Activated naive CD4-positive, alpha-beta T cell treated with anti-CD3 and anti-CD28 coated beads for 36 hours (primary cell): ENCODE measurements around the gene UTS2R. TPM values are rescaled to one million over a fixed set of nuclear protein-coding genes. Genes with fewer than 3 reads are reported as not detected.
"Not testable (repeated sequence)": the region's sequence is repeated elsewhere in the genome, so short reads cannot be mapped to it uniquely, and the experiment has no call there.

Source experiments
- CTCF ChIA-PET: fragments of 350-600 bp; sonication (Branson Sonifier 250); formaldehyde crosslinking; loops from one replicate; lab custom pipeline; 2021; ENCODE audit warnings: antibody characterized with exemption; lab: Charles Lee
- DNase-seq: peaks from one replicate; pipeline ENCODE4 v3.0.0-alpha.2; 2020
- H3K27ac Mint-ChIP-seq: one replicate; pipeline ENCODE4 v1.8.0; 2021; ENCODE audit warnings: mild to moderate bottlenecking, mixed read lengths
- H3K27me3 Mint-ChIP-seq: one replicate; pipeline ENCODE4 v1.8.0; 2021; ENCODE audit warnings: low read depth, mixed read lengths
- H3K36me3 Mint-ChIP-seq: one replicate; pipeline ENCODE4 v1.8.0; 2021; ENCODE audit warnings: low read depth, mixed read lengths
- H3K4me1 Mint-ChIP-seq: one replicate; pipeline ENCODE4 v1.8.0; 2021; ENCODE audit warnings: low read depth, mixed read lengths
- H3K4me3 Mint-ChIP-seq: one replicate; pipeline ENCODE4 v1.8.0; 2021; ENCODE audit warnings: mild to moderate bottlenecking, moderate library complexity, mixed read lengths
- H3K9me3 Mint-ChIP-seq: one replicate; pipeline ENCODE4 v1.8.0; 2021; ENCODE audit warnings: mixed read lengths
- intact Hi-C: fragments of 100-400 bp; cut with micrococcal nuclease; formaldehyde crosslinking; loops from one replicate; pipeline ENCODE4 v1.15.1; 2023
- total RNA-seq, 2 experiments: library from RNA; stranded (reverse); gene quantifications; one replicate each; pipeline ENCODE4 v1.2.3, GENCODE V29; 2021

The UTS2R gene
- total RNA-seq, 2 experiments from 2014 or later = not detected

DNA sequence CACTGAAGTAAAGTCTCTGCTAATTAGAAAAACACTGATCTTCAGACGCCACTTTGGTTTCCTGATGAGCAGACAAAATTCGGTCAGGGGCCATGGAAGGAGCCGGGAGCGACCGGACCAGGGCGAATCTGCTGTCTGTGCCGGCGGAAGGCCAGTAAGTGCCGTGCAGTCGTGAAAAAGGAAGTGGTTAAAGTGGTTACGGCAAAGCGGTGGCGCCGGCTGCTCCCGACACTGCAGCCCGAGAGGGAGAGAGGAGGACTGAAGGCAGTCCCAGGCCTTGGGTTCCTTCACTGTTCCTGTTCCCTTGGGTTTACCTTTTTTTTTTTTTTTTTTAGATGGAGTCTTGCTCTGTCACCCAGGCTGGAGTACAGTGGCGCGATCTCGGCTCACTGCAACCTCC is 29.3 kb downstream of the UTS2R start:
- peak overlapping the region; percentile 43 for H3K27ac Mint-ChIP-seq
- no peaks in the 10 kb centered on the region for H3K27me3 Mint-ChIP-seq
- CTCF ChIA-PET = interaction anchor here (1.1 kb wide), 1 partner anchor 48 kb away, joined by 3 read pairs; no protein-coding TSS in a partner anchor
- H3K36me3 Mint-ChIP-seq = peaks cover 20% of the 10 kb centered on the region
- H3K4me1 Mint-ChIP-seq = peaks cover 13% of the 10 kb centered on the region
- H3K4me3 Mint-ChIP-seq = peak overlapping the region; percentile 70
- H3K9me3 Mint-ChIP-seq = no peaks in the 10 kb centered on the region
- DNase-seq = peak; percentile 75
- intact Hi-C loops = no loop called here

GRCh38 chr17:82402865-82403264 is 31.3 kb downstream of the UTS2R start:
- CTCF ChIA-PET = interaction anchor here (0.6 kb wide), 1 partner anchor 52 kb away, joined by 3 read pairs; no protein-coding TSS in a partner anchor
- peaks cover 23% of the 10 kb centered on the region for H3K36me3 Mint-ChIP-seq

GRCh38 chr17:82403662-82404660 is 32.4 kb downstream of the UTS2R start:
- no peak overlapping the region for H3K27ac Mint-ChIP-seq

More at GRCh38 chr17:82402865-82403264, 31.3 kb downstream of the UTS2R start:
- intact Hi-C loops = no loop called here
- no peaks in the 10 kb centered on the region for H3K27me3 Mint-ChIP-seq
- peaks cover 13% of the 10 kb centered on the region for H3K4me1 Mint-ChIP-seq
- DNase-seq = no peak
- no peak overlapping the region for H3K4me3 Mint-ChIP-seq
- no peak overlapping the region for H3K27ac Mint-ChIP-seq
- no peaks in the 10 kb centered on the region for H3K9me3 Mint-ChIP-seq

GRCh38 chr17:82405051-82405450 is 33.5 kb downstream of the UTS2R start:
- Mint-ChIP-seq H3K27me3 (no peaks in the 10 kb centered on the region), H3K4me3 (no peak overlapping the region), H3K4me1 (peaks cover 13% of the 10 kb centered on the region), H3K27ac (no peak overlapping the region), H3K9me3 (no peaks in the 10 kb centered on the region), H3K36me3 (peaks cover 26% of the 10 kb centered on the region)
- DNase-seq = no peak
- intact Hi-C loops = no loop called here
- CTCF ChIA-PET = no interaction called here

More at GRCh38 chr17:82403662-82404660, 32.4 kb downstream of the UTS2R start:
- CTCF ChIA-PET = no interaction called here
- Mint-ChIP-seq H3K36me3 (peaks cover 23% of the 10 kb centered on the region), H3K4me1 (peaks cover 13% of the 10 kb centered on the region), H3K4me3 (no peak overlapping the region), H3K9me3 (no peaks in the 10 kb centered on the region), H3K27me3 (no peaks in the 10 kb centered on the region)
- intact Hi-C loops = no loop called here
- no peak for DNase-seq

DNA sequence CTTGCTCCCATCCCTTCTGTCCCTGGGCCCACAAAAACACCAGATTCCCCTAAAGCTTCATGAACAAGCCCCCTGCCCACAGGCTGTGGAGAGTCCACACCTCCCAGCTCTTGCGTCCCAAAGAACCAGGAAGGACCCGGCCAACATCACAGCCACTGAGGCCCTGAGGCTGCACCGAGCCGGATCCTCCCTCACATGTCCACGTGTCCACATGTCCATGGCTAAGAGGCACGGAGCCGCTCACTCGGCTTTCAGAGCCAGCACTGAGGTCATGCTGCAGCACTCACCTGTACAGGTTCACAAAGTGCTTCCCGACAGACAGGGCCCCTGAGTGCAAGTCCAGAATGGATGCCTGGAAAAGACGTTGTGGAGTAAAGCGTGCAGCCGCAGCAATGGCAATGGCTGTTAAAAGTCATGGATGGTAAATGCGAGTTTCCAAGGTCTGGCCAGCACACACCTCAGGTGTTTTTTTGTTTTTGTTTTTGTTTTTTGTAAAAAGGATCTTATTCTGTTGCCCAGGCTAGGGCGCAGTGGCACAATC is 34.6 kb downstream of the UTS2R start:
- H3K4me1 Mint-ChIP-seq = peaks cover 7% of the 10 kb centered on the region
- no peaks in the 10 kb centered on the region for H3K27me3 Mint-ChIP-seq
- CTCF ChIA-PET = interaction anchor here (1.6 kb wide), 1 partner anchor 56 kb away, joined by 3 read pairs; no protein-coding TSS in a partner anchor
- no peaks in the 10 kb centered on the region for H3K9me3 Mint-ChIP-seq
- no peak for DNase-seq
- no peak overlapping the region for H3K4me3 Mint-ChIP-seq
- H3K27ac Mint-ChIP-seq = no peak overlapping the region
- H3K36me3 Mint-ChIP-seq = peaks cover 23% of the 10 kb centered on the region
- intact Hi-C loops = no loop called here

DNA sequence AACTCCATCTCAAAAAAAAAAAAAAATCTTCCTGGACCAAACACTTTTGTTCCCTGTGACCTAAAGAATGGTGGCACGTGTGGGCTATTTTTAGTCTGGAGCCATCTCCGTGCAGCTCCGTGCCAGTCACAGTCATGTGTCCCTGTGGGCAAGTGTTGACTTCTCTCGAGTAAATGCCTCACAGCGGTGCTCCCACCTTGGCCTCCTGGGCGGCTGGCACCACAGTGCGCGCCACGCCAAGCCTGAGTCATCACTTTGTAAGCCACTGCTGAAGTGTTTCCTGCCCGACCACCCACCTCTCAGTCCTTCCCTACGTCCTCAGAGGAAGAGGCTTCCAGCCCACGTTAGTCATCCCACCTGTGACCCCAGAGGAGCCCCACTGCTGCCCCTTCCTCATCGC is 35.7 kb downstream of the UTS2R start:
- peaks cover 18% of the 10 kb centered on the region for H3K36me3 Mint-ChIP-seq
- intact Hi-C loops = no loop called here
- no peak overlapping the region for H3K4me3 Mint-ChIP-seq
- no peak overlapping the region for H3K27ac Mint-ChIP-seq
- no peaks in the 10 kb centered on the region for H3K9me3 Mint-ChIP-seq
- DNase-seq = no peak
- no peaks in the 10 kb centered on the region for H3K4me1 Mint-ChIP-seq
- CTCF ChIA-PET = interaction anchor here (1.0 to 1.6 kb wide), 2 partner anchors 11 to 57 kb away, joined by 3 read pairs; partner anchors contain the start of gene HEXD
- no peaks in the 10 kb centered on the region for H3K27me3 Mint-ChIP-seq

- CTCF ChIA-PET = no interaction called here
- H3K9me3 Mint-ChIP-seq = no peaks in the 10 kb centered on the region
- H3K27ac Mint-ChIP-seq = no peak overlapping the region
- no peaks in the 10 kb centered on the region for H3K4me1 Mint-ChIP-seq
- no peaks in the 10 kb centered on the region for H3K27me3 Mint-ChIP-seq
- H3K4me3 Mint-ChIP-seq = no peak overlapping the region
- intact Hi-C loops = no loop called here
- no peak for DNase-seq
- H3K36me3 Mint-ChIP-seq = peaks cover 15% of the 10 kb centered on the region
These were observed 36.8 kb downstream of the UTS2R start for GRCh38 chr17:82408288-82408937.

GRCh38 chr17:82408938-82409318 is 37.4 kb downstream of the UTS2R start:
- intact Hi-C loops = no loop called here
- Mint-ChIP-seq H3K36me3 (peaks cover 12% of the 10 kb centered on the region), H3K27me3 (no peaks in the 10 kb centered on the region), H3K4me1 (no peaks in the 10 kb centered on the region), H3K4me3 (no peak overlapping the region), H3K9me3 (no peaks in the 10 kb centered on the region), H3K27ac (no peak overlapping the region)
- DNase-seq = no peak
- CTCF ChIA-PET = no interaction called here

GRCh38 chr17:82410014-82410716 is 38.6 kb downstream of the UTS2R start:
- peaks cover 13% of the 10 kb centered on the region for H3K36me3 Mint-ChIP-seq
- H3K9me3 Mint-ChIP-seq = no peaks in the 10 kb centered on the region
- no peak for DNase-seq
- H3K27me3 Mint-ChIP-seq = no peaks in the 10 kb centered on the region
- intact Hi-C loops = no loop called here
- H3K4me1 Mint-ChIP-seq = peaks cover 7% of the 10 kb centered on the region
- H3K4me3 Mint-ChIP-seq = no peak overlapping the region
- H3K27ac Mint-ChIP-seq = no peak overlapping the region
- CTCF ChIA-PET = interaction anchor here (0.6 to 0.9 kb wide), 4 partner anchors 15 to 256 kb away, joined by 3 to 6 read pairs (median 5); no protein-coding TSS in a partner anchor

- CTCF ChIA-PET = no interaction called here
- Mint-ChIP-seq H3K4me3 (no peak overlapping the region), H3K4me1 (peaks cover 14% of the 10 kb centered on the region), H3K27ac (no peak overlapping the region), H3K9me3 (no peaks in the 10 kb centered on the region), H3K27me3 (no peaks in the 10 kb centered on the region), H3K36me3 (peaks cover 12% of the 10 kb centered on the region)
- intact Hi-C loops = no loop called here
- DNase-seq = no peak
These were observed 40.0 kb downstream of the UTS2R start for GRCh38 chr17:82411396-82412053.

- H3K9me3 Mint-ChIP-seq, DNase-seq, CTCF ChIA-PET, H3K27ac Mint-ChIP-seq, H3K27me3 Mint-ChIP-seq, intact Hi-C loops, H3K4me3 Mint-ChIP-seq: not testable (repeated sequence)
- Mint-ChIP-seq H3K4me1 (peaks cover 14% of the 10 kb centered on the region), H3K36me3 (peaks cover 12% of the 10 kb centered on the region)
These were observed 40.5 kb downstream of the UTS2R start for GRCh38 chr17:82412081-82412480.
